GM12891 (cell line): ENCODE measurements around the gene COL10A1.

Source experiments
- POLR2A ChIP-seq: IDR thresholded peaks from 2 replicates; pipeline ENCODE4 v1.6.1; 2011; ENCODE audit warnings: low read depth, low read length, control low read depth
- POLR2AphosphoS5 ChIP-seq: IDR thresholded peaks from 2 replicates; pipeline ENCODE4 v1.6.1; 2011; ENCODE audit warnings: low read depth, low read length, control low read depth

DNA sequence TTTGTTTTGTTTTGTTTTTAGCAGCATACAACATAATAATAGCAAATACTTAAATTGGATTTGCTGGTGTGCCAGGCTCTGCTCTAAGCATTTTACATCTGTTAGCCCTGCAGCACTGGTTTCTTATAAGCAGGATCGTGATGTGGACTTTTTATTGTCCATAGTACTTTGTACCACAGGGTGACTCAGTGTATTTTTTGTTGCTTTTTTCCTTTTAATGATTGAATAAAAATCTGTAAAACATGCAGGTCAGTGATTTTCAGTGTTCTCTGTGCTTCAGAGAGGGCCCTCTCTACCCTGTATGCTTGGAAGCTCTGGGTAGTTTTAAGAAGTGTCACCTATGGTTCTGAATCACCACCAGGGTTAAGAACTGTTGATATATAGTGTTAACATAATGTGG lies 21.3 kb downstream of the COL10A1 start:
- TF ChIP-seq POLR2A (no peak), POLR2AphosphoS5 (no peak)
